ENCODE measurements around the gene UBE2H.
"Not testable (repeated sequence)": the region's sequence is repeated elsewhere in the genome, so short reads cannot be mapped to it uniquely, and the experiment has no call there.

UBE2H gene

DNA sequence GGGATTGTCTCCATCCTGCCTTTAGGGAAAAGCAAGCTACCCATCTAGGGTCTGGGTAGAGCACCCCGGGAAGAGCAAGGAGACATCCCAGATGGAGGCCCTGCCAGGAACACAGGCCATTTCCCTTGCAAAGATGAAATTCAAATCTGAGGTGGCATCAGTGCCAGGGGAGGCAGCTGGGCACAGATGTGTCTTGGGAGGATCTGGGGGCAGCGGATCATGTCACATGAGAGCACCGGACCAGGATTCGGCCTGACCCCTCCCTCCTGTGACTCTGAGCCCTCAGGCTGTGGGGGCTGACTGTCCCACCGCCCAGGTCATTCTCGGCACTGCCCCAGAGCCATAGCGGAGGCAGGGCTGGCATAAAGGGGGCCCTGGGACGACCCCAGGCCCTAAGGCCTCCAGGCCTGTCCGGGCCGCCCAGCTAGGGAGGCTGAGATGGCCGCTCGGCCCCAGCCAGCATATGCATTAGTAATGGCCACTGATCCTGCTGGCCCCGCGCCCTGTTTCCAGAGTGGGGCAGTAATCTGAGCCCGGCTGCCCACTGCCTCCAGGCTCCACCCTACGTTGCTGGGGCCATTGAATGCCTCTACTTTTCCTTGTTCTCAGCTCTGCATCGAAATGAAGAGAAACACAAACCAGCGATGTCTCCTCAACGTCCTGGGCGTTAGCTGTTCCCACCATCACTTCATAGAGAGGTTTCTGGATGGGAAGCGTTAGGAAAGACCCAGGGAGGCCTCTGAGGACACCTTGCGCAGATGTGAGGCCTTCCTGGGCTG, 148.5 kb downstream of the UBE2H start:
- DNase-seq = no peak

DNA sequence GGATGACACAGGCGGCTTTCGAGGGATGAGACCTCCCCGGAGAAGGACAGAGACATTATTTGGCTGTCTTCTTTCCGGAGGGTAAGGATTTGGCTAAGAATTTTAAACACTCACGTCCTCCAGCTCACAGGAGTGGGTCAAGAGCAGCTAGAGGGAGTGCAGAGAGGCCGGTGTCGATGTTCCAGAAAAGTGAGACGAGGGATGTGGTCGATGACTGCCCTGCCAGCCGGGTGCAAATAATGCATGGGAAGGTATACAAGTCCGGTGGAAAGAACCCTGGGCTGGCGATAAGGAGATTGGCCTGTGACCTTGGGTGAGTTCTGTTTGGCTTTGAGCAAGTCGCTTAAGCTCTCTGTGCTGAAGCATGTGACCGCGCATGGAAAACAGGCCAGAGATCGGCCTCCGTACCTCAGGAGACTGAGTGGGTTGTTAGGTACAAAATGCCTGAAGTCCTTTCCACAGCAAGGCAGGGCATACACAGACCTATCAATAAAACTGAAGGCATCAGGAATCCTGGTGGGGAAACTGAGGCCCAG, 149.1 kb downstream of the UBE2H start:
- no peak for DNase-seq

GRCh38 chr7:129801882-129802281, 150.9 kb downstream of the UBE2H start:
- DNase-seq = no peak

- no peak for DNase-seq
These were observed 151.9 kb downstream of the UBE2H start for GRCh38 chr7:129800901-129801300.

DNA sequence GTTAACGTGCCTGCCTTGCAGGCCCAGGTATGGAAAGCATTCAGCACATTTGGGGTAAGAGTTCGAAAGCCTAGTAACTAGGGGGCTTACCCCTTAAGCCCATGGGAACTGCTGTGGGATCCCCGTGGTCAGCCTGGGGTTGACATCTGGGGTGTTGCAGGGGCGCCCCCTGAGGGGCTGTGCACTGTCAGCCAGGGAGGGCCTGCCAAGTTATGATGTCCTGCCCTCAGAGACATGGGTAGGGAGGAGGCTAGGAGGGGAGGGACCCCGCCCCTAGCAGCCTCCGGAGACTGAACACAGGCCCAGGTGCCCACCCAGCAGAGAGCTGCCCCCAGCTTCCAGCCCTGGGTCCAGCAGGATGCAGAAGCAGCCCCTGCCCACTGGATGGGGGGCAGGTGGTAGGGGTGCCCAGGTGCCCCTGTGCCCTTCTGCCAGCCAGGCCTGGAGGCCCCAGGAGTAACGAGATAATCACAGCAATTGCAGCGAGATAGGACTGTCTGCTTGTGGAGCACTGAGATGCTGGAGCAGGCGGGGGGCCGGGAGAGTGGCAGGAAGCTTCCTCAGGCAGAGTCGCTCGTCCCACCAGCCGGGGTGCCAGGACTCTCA, 153.3 kb downstream of the UBE2H start:
- DNase-seq = no peak

DNA sequence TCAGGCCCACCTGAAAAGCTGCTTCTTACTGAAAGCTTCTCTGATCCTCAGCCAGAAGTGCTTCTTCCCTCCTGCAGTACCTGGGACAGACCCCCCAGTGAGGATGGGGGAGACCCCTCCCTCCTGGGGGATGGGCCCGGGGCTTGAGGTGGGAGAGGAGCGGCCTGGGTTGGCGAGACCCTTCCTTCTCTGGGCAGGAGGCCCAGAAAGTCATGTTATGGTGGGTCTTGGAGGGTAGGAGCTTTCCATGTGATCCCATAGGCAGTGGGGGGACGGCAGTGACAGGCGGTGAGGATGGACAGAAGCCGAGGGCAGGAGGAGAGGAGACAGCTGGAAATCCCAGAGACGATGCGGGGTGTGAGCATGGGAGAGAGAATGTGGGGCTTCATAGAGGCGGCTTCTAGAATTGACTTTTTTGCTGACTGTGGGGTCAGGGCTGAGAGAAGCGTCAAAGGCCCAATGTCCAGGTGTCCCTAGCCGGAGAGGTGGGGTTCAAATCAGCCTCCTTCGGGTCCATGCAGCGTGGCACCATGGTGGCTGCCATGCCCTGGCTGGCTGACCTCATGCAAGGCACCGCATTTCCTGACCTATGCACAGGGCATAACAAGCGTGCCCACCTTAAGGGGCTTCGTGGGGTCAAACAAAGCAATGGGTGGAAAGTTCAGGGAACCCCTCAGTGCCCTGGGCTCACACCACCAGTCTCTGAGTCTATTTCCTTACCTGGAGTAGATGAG, 154.0 kb downstream of the UBE2H start:
- DNase-seq = no peak

- no peak for DNase-seq
These were observed 155.5 kb downstream of the UBE2H start for GRCh38 chr7:129797214-129797789.

GRCh38 chr7:129796186-129796775, 156.5 kb downstream of the UBE2H start:
- DNase-seq = no peak

DNA sequence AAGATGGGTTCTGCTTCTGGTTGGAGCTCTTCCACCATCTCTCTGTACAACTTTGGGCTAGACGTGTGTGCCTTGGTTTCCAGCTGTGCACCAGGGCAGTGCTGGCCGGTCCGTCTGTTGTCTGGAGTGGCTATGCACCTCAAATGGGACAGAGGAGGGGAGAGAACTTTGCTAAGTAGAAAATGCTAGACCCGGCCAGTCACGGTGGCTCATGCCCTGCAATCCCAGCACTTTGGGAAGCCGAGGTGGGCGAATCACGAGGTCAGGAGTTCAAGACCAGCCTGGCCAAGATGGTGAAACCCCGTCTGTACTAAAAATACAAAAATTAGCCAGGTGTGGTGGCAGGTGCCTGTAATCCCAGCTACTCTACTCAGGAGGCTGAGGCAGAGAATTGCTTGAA, 158.3 kb downstream of the UBE2H start:
- DNase-seq = not testable (repeated sequence)

DNA sequence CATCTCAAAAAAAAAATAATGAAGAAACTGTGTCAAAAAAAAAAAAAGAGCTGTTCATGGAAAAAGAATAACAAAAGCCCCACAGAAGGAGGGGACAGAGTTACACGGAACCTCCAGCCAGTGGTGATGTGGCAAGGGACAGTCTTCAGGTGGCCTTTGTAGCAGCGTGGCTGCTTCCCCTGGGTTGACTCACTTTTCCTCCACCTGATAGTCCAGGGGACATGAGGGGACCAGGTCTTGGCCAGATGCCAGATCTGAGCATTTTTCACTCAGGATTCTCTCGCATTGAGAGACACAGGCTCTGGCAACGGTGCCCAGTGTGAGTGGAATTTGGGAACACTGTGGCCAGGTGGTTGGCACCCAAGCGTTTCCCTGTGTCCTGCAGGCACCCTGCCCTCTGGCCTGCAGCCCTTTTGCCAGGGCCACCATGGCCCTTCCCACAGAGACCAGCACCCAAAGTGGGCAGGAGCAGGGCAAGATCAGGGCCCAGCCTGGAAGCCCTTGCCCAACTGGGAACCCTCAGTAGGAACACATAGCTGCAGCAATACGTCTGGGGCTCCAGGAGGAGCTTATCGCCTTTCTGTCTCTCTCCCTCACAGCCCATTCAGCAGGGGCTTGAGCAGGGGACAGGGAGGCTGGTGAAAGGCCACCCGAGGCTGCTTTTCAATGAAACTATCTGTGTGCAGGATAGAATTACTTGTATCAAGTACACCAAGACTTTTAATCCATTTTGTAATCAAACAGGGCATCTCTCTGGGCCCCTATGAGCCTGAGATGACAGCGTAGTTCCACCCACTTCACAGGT, 159.1 kb downstream of the UBE2H start:
- no peak for DNase-seq

GRCh38 chr7:129792721-129793120, 160.0 kb downstream of the UBE2H start:
- no peak for DNase-seq

DNA sequence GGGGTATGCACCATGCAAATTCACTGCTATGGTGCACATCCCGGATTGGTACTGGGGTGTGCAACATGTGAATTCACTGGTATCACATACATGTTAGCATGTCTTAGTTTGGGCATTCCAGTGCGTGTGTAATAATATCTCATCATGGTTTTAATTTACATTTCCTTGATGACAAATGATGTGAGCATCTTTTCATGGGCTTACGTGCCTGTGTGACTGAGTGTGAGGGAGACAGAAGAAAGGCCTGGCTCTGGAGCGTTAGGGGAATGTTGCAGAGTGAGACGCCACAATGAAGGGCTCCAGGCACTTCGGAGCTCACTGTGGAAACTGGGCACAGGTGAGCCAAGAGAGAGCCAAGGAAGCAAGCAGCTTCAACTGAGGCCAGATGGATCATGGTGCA, 162.6 kb downstream of the UBE2H start:
- no peak for DNase-seq

DNA sequence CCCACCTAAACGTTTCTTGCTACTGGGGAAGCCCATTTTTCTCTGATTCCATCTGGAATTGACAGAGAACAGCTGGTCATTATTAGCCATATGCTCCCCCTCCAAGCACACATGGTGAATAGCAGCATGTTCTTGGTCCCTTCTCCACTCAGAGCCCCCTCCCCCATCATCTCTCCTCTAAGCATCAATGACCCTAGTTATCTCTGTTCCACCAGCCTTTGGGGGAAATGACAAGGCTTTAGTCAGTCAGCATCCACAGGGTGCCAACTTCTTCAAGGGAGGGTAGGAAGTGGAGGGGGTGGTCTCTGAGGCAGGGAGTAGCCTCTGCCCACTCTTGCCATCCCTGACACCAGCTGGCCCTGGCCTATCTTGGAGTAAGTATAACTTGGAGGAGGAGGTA, 163.1 kb downstream of the UBE2H start:
- DNase-seq = no peak

DNA sequence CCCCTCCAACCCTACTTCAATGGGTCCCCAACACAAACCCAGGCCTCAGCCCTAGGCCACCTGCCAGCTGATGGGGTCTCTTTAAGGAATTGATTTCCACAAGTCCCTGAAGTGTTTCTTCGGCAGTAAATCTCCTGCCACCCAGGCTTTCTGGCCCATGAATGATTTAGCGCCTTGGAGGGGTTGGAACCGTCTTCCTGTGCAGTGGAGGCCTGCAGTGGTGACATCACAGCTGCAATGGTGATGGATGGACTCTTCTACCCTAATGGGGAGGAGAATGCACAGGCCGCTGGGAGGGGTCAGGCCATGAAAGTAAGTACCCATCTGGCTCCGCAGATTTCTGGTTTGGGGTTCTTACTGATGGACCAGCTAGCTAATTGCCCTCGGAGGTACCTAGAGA, 163.8 kb downstream of the UBE2H start:
- DNase-seq = no peak

GRCh38 chr7:129786825-129787563, 165.8 kb downstream of the UBE2H start:
- DNase-seq = no peak

DNA sequence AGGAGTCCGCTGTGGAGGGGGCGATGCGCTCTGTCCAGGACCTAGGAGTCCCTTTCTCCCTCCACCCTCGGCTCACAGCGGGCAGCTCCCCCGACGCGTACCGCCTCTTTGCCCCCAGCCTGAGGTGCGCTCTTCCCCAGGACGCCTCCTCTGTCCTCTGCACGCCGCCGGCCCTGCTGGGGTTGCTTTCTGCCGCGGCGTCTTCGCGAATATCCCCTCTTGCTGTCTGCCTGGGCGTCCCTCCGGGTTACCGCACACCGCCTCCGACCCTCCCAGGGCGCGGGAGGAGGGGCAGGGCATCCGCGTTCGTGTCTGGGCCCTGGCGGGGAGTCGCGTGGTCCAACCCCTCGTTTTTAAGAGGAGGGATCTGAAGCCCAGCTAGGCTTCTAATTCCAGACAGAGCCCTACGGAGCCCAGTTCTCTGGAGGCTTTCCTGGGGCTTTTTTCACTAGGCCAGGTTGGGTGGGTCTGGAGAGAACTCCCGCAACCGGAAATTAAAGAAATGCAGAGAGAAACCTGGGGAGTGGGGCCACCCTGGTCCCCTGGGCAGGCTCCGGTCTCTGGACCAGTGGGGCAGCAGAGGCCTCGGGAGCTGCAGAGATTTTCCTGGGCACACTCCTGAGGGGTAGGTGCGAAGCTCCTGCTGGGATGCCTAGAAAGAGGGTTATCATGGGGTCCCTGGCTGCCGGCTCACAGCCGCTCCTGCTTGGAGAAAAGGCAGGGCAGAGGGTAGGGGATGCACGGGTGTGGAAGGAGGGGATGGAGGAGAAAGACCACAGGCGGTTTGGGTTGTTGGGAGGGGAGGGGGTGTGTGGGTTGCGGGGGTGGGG, 166.9 kb downstream of the UBE2H start:
- DNase-seq = no peak

DNA sequence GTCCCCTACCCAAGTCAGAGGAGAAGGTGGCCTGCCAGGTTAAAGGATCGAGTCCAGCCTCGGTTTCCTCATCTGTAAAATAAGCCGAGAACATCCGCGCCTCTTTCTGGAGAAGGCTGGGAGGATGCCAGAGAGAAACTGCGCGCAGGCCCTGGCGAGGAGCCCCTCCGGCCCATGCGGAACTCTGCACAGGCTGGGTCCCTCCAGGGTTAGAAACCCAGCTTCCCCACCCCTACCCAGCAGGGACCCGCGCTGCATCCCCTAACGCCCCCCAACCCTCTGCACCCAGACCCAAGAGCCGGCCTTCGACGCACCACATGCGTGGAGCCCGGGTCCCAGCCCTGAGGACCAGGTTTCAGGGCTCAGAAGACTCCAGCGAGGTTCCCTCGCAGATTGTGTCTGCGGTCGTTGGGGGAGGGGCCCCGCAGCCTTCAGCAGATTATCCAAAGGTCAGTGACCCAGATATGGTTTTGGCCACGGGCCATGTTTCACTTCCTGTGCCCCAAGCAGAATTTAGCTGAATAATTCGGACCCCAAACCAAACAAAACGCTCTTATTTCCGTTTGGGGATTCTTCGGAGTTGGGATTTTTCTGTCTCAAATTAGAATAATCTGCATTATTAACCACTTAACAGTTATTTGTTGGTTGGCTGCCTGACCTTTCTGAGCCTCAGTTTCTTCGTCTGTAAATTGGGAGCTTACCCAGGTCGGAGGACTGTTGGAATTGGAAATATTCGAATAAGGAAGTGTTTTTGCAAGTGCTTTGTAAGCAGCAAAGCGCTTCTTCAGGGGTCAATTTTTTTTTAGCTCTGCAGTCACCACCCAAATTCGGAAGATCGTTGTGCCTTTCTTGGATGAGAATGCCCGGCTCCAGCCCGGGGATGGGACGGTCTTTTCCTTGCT, 167.7 kb downstream of the UBE2H start:
- DNase-seq = no peak

DNA sequence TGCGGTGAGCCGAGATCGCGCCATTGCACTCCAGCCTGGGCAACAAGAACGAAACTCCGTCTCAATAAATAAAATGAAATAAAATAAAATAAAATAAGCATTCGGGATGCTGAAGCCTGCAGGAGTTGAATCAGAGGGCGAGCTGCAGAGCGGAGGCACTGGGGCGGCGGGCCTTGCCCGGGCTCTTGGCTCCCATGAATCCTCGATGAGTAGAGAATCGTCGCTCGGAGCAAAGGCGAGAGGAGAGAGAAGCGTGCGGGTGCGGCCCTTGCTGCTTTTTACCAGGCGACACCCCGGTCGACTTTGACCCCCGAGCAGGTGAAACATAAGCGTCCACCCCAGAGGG, 168.3 kb downstream of the UBE2H start:
- no peak for DNase-seq

GRCh38 chr7:129783584-129783919, 169.2 kb downstream of the UBE2H start:
- DNase-seq = no peak
